ENCODE measurements around the gene SCN8A.
"Not testable (repeated sequence)": the region's sequence is repeated elsewhere in the genome, so short reads cannot be mapped to it uniquely, and the experiment has no call there.

The SCN8A gene

DNA sequence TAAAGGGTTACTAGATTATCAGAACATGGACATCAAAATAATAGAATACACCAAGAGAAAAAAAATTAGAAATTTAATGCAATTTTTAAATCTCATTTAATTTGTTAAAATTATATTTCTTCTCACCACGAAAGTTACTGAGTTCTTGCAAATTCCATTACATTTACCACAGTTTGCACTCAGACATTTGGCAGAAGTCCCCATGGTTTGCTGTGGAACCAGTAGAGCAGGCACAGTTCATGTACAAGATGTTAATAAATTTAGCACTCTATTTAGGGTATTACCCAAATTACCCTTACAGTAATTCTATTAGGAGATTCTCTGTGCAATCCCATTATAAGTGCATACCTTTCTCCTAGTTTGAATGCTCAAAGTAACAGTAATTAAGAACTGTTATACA is 9.7 kb downstream of the SCN8A start:
- TF ChIP-seq, protein P1, sequence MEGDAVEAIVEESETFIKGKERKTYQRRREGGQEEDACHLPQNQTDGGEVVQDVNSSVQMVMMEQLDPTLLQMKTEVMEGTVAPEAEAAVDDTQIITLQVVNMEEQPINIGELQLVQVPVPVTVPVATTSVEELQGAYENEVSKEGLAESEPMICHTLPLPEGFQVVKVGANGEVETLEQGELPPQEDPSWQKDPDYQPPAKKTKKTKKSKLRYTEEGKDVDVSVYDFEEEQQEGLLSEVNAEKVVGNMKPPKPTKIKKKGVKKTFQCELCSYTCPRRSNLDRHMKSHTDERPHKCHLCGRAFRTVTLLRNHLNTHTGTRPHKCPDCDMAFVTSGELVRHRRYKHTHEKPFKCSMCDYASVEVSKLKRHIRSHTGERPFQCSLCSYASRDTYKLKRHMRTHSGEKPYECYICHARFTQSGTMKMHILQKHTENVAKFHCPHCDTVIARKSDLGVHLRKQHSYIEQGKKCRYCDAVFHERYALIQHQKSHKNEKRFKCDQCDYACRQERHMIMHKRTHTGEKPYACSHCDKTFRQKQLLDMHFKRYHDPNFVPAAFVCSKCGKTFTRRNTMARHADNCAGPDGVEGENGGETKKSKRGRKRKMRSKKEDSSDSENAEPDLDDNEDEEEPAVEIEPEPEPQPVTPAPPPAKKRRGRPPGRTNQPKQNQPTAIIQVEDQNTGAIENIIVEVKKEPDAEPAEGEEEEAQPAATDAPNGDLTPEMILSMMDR (conservative IDR thresholded peaks at IDR 0.05; ENCODE audit: low read length): no peak

DNA sequence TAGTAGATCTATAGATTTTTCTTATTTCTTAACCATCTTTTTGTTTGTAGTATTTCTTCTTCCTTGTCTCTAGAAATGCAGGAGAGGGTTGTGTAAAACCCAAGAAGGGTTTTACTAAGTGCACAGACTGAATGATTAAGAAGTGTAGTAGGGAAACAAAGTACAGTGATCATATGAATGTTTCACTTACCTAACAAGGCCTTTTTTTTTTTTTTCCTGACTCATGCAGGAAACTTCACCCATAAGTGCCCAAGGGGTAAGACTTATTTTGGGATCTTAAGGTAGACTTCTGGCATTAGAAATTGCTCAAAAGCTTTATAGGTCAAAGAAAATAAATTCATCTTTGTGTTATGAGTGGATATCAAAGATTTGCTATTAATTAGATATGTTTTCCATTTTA is 10.2 kb downstream of the SCN8A start:
- no peak for DNase-seq (ENCODE audit: low read depth)
- no peak overlapping the region for H3K4me3 ChIP-seq (ENCODE audit: low read length)
- TF ChIP-seq, protein P1 (conservative IDR thresholded peaks at IDR 0.05; ENCODE audit: low read length): no peak

More for the DNA sequence above, 9.7 kb downstream of the SCN8A start:
- no peak for DNase-seq (ENCODE audit: low read depth)
- H3K4me3 ChIP-seq (ENCODE audit: low read length): no peak overlapping the region

DNA sequence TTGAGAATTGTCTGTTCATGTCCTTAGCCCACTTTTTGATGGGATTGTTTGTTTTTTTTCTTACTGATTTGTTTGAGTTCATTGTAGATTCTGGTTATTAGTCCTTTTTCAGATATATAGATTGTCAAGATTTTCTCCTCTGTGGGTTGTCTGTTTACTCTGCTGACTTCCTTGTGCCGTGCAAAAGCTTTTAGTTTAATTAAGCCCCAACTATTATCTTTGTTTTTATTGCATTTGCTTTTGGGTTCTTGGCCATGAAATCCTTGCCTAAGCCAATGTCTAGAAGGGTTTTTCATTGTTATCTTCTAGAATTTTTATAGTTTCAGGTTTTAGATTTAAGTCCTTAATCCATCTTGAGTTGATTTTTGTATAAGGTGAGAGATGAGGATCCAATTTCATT is 14.9 kb downstream of the SCN8A start:
- H3K4me3 ChIP-seq (ENCODE audit: low read length); DNase-seq (ENCODE audit: low read depth): not testable (repeated sequence)

DNA sequence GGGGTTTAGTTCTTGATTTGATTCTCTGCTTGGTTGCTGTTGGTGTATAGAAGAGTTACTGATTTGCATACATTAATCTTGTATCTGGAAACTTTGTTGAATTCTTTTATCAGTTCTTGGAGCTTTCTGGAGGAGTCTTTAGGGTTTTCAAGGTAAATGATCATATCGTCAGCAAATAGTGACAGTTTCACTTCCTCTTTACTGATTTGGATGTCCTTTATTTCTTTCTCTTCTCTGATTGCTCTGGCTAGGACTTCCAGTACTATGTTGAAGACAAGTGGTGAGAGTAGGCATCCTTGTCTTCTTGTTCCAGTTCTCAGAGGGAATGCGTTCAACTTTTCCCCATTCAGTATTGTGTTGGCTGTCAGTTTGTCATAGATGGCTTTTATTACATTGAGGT is 16.2 kb downstream of the SCN8A start:
- not testable (repeated sequence) for DNase-seq (ENCODE audit: low read depth)

DNA sequence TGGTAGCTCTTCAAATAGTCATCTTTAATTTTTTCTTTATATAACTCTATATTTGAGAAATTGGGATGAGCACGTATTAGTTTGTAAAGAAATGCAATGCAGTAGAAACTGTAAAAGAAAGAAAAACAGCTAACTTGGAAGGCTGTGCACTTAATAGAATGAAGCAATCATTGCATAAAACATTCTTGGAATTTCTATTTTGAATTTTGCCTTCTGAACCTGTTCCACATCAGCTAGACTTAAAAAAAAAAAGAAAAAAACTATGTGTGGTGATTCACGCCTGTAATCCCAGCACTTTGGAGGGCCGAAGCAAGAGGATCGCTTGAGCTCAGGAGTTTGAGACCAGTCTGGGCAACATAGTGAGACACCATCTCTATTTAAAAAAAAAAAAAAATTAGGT is 29.4 kb downstream of the SCN8A start:
- peak; percentile 79 for DNase-seq (ENCODE audit: low read depth)
- TF ChIP-seq, protein P1 (conservative IDR thresholded peaks at IDR 0.05; ENCODE audit: low read length): no peak
- no peak overlapping the region for H3K4me3 ChIP-seq (ENCODE audit: low read length)

More for the DNA sequence above, 16.2 kb downstream of the SCN8A start:
- not testable (repeated sequence) for H3K4me3 ChIP-seq (ENCODE audit: low read length)

DNA sequence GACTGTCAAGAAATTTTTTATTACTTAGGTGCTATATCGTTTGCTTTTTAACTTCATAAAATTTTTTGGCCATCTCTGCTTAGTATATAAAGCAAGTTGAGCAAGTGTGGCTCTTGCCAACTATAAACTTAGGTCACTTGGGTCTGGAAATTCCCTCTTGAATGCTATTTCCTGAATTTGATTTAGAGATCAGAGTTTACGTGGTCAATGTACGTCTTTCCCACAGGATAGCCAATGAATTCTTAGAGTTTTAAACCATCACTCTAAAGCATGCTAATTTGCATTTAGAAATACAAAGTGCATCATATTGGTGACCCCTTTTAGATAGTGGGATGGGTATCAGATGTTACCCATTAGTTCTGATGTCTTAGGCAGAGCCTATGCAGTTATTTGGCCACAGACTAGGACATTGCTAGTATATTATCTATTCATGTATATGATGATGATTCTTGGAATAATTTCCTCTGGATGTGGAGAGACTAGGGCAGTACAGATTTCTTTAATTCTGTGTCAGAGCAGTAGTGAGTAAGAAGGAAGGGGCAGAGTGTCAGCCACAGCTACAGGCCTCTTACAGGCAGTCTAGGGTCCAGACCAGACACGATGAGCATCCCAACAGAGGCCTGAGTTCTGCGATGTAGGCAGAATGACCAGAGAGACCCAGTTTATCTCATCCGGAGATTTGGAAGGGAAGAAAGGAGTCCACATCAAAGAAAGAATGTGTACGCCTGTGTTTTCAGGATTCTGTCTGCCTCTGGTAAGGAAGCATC is 30.3 kb downstream of the SCN8A start:
- TF ChIP-seq, protein P1 (conservative IDR thresholded peaks at IDR 0.05; ENCODE audit: low read length): no peak
- no peak overlapping the region for H3K4me3 ChIP-seq (ENCODE audit: low read length)
- DNase-seq (ENCODE audit: low read depth): peak; percentile 67

DNA sequence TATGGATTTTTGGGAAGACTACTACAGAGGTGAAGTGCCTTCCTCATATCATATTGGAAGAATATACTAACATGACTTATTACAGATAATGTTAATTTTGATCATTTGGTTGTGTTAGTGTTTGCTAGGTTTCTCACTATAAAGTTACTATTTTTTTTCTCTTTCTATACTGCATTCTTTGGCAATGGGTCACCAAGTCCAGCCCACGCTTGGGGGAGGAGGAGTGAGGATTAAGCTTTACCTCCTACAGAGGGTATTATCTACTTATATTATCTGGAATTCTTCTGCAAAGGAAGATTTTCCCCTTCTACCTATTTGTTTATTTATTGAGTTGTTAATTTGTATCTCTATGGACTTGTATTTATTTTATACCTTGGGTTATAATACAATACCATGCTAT is 31.5 kb downstream of the SCN8A start:
- H3K4me3 ChIP-seq (ENCODE audit: low read length): no peak overlapping the region
- TF ChIP-seq, protein P1 (conservative IDR thresholded peaks at IDR 0.05; ENCODE audit: low read length): no peak
- DNase-seq (ENCODE audit: low read depth): peak; percentile 44

DNA sequence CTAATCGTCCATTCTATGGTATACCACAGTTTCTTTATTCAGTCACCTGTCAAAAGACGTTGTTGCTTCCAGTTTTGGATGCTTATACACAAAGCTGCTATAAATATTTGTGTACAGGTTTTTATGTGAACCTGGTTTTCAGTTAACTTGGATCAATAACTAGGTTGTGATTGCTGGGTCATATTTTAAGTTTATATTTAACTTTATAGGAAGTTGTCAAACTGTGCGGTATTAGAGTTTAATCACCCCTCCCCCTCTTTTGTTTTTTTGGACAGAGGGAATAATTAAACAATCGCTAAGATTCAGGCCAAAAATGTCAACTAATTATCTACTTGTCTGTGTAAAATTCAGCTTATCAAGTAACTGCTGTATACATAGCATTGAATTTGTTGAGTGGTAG is 34.3 kb downstream of the SCN8A start:
- TF ChIP-seq, protein P1 (conservative IDR thresholded peaks at IDR 0.05; ENCODE audit: low read length): no peak
- no peak for DNase-seq (ENCODE audit: low read depth)
- no peak overlapping the region for H3K4me3 ChIP-seq (ENCODE audit: low read length)
